OCI-M1 (cell line): Measurements from ENCODE around the gene THAP6.
A peak's percentile ranks its signal among the peaks of the same experiment; 100 is the strongest.
"Not testable (repeated sequence)": the region's sequence is repeated elsewhere in the genome, so short reads cannot be mapped to it uniquely, and the experiment has no call there.

Experiments
- DNase-seq: peaks from one replicate; lab custom pipeline; 2025; lab: John Stamatoyannopoulos, UW

THAP6 gene

GRCh38 chr4:75514131-75514948, at the start of gene THAP6, which contains the start of gene RCHY1:
TSS of gene THAP6 (plus strand) at chr4:75514473. CDS start at chr4:75515453, 980 bp downstream.
TSS of gene RCHY1 (minus strand) at chr4:75514403. CDS start at chr4:75514286, 117 bp downstream.
- DNase-seq, result peak; percentile 97

- DNase-seq, result no peak
These were observed 44.4 kb upstream of the THAP6 start for GRCh38 chr4:75469896-75470295.

GRCh38 chr4:75470738-75471137, 43.5 kb upstream of the THAP6 start:
- DNase-seq, result no peak

- no peak for DNase-seq
These were observed 37.1 kb upstream of the THAP6 start for GRCh38 chr4:75477201-75477600.

GRCh38 chr4:75484190-75484589, 30.1 kb upstream of the THAP6 start:
- no peak for DNase-seq

- DNase-seq, result peak; percentile 49
These were observed 24.1 kb upstream of the THAP6 start for GRCh38 chr4:75490155-75490554.

GRCh38 chr4:75494563-75494962, 19.7 kb upstream of the THAP6 start:
- DNase-seq, result peak; percentile 31

- DNase-seq, result peak; percentile 38
These were observed 18.8 kb upstream of the THAP6 start for GRCh38 chr4:75495476-75495875.

GRCh38 chr4:75496406-75496805, 17.9 kb upstream of the THAP6 start:
- no peak for DNase-seq

- DNase-seq, result no peak
These were observed 17.1 kb upstream of the THAP6 start for GRCh38 chr4:75497133-75497532.

GRCh38 chr4:75498041-75498440, 16.2 kb upstream of the THAP6 start:
- DNase-seq, result no peak

GRCh38 chr4:75499900-75500299, 14.4 kb upstream of the THAP6 start:
- DNase-seq, result no peak

GRCh38 chr4:75502671-75503070, 11.6 kb upstream of the THAP6 start:
- no peak for DNase-seq

- no peak for DNase-seq
These were observed 8.6 kb upstream of the THAP6 start for GRCh38 chr4:75505630-75506029.

- peak; percentile 44 for DNase-seq
These were observed 4.7 kb upstream of the THAP6 start for GRCh38 chr4:75509592-75509991.

GRCh38 chr4:75511841-75512240, 2.4 kb upstream of the THAP6 start:
- DNase-seq, result no peak

- DNase-seq, result peak; percentile 94
These were observed 1.7 kb upstream of the THAP6 start for GRCh38 chr4:75512386-75513211.

GRCh38 chr4:75513526-75514130, 645 bp upstream of the THAP6 start:
- DNase-seq, result no peak

- DNase-seq, result peak; percentile 35
These were observed 808 bp downstream of the THAP6 start for GRCh38 chr4:75514949-75515612.

- DNase-seq, result no peak
These were observed 1.9 kb downstream of the THAP6 start for GRCh38 chr4:75516144-75516543.

GRCh38 chr4:75519452-75519851, 5.2 kb downstream of the THAP6 start:
- not testable (repeated sequence) for DNase-seq

GRCh38 chr4:75525086-75525485, 10.8 kb downstream of the THAP6 start:
- no peak for DNase-seq
